GM12878 (cell line): ENCODE results near the gene MED10. TPM values are rescaled to one million over a fixed set of nuclear protein-coding genes. Genes with fewer than 3 reads are reported as not detected.

Experiments
- ATAC-seq: fragments of 200-7000 bp; cut with Tn5 transposase; 3 replicates; pipeline ENCODE4 v1.9.1; 2020; ENCODE audit warnings: mild to moderate bottlenecking, moderate library complexity
- BruUV-seq: library from RNA; stranded (reverse); fragments of 400-500 nt; replicated peaks from 2 replicates; lab custom pipeline; 2021; lab: Mats Ljungman, UMichigan
- CTCF ChIA-PET: fragments of 300-600 bp; sonication (Branson Sonifier 250); formaldehyde crosslinking; extraction: SDS; loops from one replicate; lab custom pipeline; 2021; ENCODE audit warnings: inconsistent platforms; lab: Yijun Ruan, JAX
- POLR2A ChIA-PET: fragments of 350-600 bp; formaldehyde crosslinking; extraction: SDS; loops from one replicate; lab custom pipeline; 2021; ENCODE audit warnings: inconsistent platforms; lab: Charles Lee
- RAD21 ChIA-PET: fragments of 300-600 bp; sonication (Branson Sonifier 250); formaldehyde crosslinking; loops from one replicate; lab custom pipeline; 2023; ENCODE audit warnings: antibody characterized with exemption; ENCODE audit not compliant: unreplicated experiment; lab: Charles Lee
- SMC1A ChIA-PET: fragments of 300-600 bp; sonication (Branson Sonifier 250); formaldehyde crosslinking; loops from one replicate; lab custom pipeline; 2023; ENCODE audit not compliant: unreplicated experiment, uncharacterized antibody; lab: Charles Lee
- DNase-seq: peaks from one replicate; pipeline ENCODE4 v3.0.0-alpha.2; 2011; ENCODE audit warnings: low read depth, low spot score
- FAIRE-seq: peaks from 3 replicates; lab custom pipeline; 2011; peaks lifted over from hg19 to GRCh38; lab: Jason Lieb, UNC
- H2AFZ ChIP-seq: 2 replicates; pipeline ENCODE4 v1.6.0; 2011; ENCODE audit warnings: low read depth, low read length, control low read depth; ENCODE audit not compliant: control insufficient read depth
- H3K27ac ChIP-seq: 2 replicates; pipeline ENCODE4 v1.5.1; 2011; ENCODE audit warnings: control low read depth; ENCODE audit not compliant: control insufficient read depth, insufficient read depth
- H3K27me3 ChIP-seq, 2 experiments: replicated peaks in 1 of 2; 2 replicates each; pipeline versions ENCODE4 v1.6.0 to v1.6.1; 2011; ENCODE audit warnings: low read length in 1 of 2; ENCODE audit not compliant: control insufficient read depth in 2 of 2, insufficient read depth in 2 of 2
- H3K36me3 ChIP-seq, 2 experiments: 2 replicates each; pipeline ENCODE4 v1.5.1; 2011; ENCODE audit warnings: low read length in 1 of 2; ENCODE audit not compliant: control insufficient read depth in 2 of 2, insufficient read depth in 2 of 2
- H3K4me1 ChIP-seq: 2 replicates; pipeline ENCODE4 v1.6.1; 2011; ENCODE audit warnings: mild to moderate bottlenecking, low read length, moderate library complexity, mixed read lengths; ENCODE audit not compliant: control insufficient read depth, insufficient read depth
- H3K4me2 ChIP-seq: 2 replicates; pipeline ENCODE4 v1.6.0; 2011; ENCODE audit warnings: control low read depth; ENCODE audit not compliant: control insufficient read depth, insufficient read depth
- H3K4me3 ChIP-seq: fragments of 200-600 bp; sonication (generic); 2 replicates; pipeline ENCODE4 v1.5.1; 2016
- H3K79me2 ChIP-seq: 2 replicates; pipeline ENCODE4 v1.6.0; 2011; ENCODE audit warnings: low read length; ENCODE audit not compliant: control insufficient read depth, insufficient read depth
- H3K9ac ChIP-seq: 2 replicates; pipeline ENCODE4 v1.8.0; 2011; ENCODE audit warnings: low read length, control low read depth, mixed read lengths; ENCODE audit not compliant: control insufficient read depth, insufficient read depth
- H3K9me3 ChIP-seq: replicated peaks from 3 replicates; pipeline ENCODE4 v1.5.1; 2011; ENCODE audit warnings: mild to moderate bottlenecking, low read length; ENCODE audit not compliant: control insufficient read depth, insufficient read depth
- H4K20me1 ChIP-seq: 2 replicates; pipeline ENCODE4 v1.6.0; 2011; ENCODE audit not compliant: control insufficient read depth, insufficient read depth
- CEBPB ChIP-seq, 2 experiments: fragments of 150-350 bp in 1 of 2; IDR thresholded peaks; 2 replicates each; pipeline ENCODE4 v1.6.1; 2012 to 2014; ENCODE audit warnings: low read depth in 2 of 2, low read length in 2 of 2, borderline replicate concordance in 1 of 2, inconsistent platforms in 1 of 2
- CREB1 ChIP-seq: IDR thresholded peaks from 2 replicates; pipeline ENCODE4 v1.6.1; 2012; ENCODE audit warnings: low read depth, mild to moderate bottlenecking, inconsistent platforms
- ESRRA ChIP-seq: IDR thresholded peaks from 2 replicates; pipeline ENCODE4 v1.6.1; 2012; ENCODE audit warnings: mild to moderate bottlenecking, low read length, improper control_type of control experiment
- ETV6 ChIP-seq, 2 experiments: fragments of 450-650 bp in 1 of 2; IDR thresholded peaks in 1 of 2; conservative IDR thresholded peaks in 1 of 2; 2 replicates each; pipeline ENCODE4 v1.6.1; 2014; ENCODE audit warnings: antibody characterized with exemption in 1 of 2, borderline replicate concordance in 1 of 2, low read depth in 1 of 2, mild to moderate bottlenecking in 1 of 2, moderate library complexity in 1 of 2
- HDAC2 ChIP-seq: fragments of 200-600 bp; sonication (generic); IDR thresholded peaks from 2 replicates; pipeline ENCODE4 v1.6.1; 2017
- MEF2B ChIP-seq: fragments of 450-650 bp; IDR thresholded peaks from 2 replicates; pipeline ENCODE4 v1.6.1; 2018; ENCODE audit warnings: mild to moderate bottlenecking, moderate library complexity; ENCODE audit not compliant: partially characterized antibody, poor library complexity, severe bottlenecking
- NBN ChIP-seq: fragments of 450-650 bp; IDR thresholded peaks from 2 replicates; pipeline ENCODE4 v1.6.1; 2016
- NR2C1 ChIP-seq: fragments of 450-650 bp; IDR thresholded peaks from 2 replicates; pipeline ENCODE4 v1.6.1; 2017; ENCODE audit warnings: antibody characterized with exemption, mild to moderate bottlenecking, moderate library complexity
- POU2F2 ChIP-seq: IDR thresholded peaks from 3 replicates; pipeline ENCODE4 v1.6.1; 2011; ENCODE audit warnings: low read depth, mild to moderate bottlenecking, low read length, borderline replicate concordance
- SMC3 ChIP-seq: IDR thresholded peaks from 2 replicates; pipeline ENCODE4 v1.6.1; 2011; ENCODE audit warnings: low read length, improper control_type of control experiment, borderline replicate concordance
- SREBF2 ChIP-seq: IDR thresholded peaks from 2 replicates; pipeline ENCODE4 v1.6.1; 2012; ENCODE audit warnings: mild to moderate bottlenecking, low read length
- STAT1 ChIP-seq: fragments of 450-650 bp; conservative IDR thresholded peaks from 2 replicates; pipeline ENCODE4 v1.6.1; 2014; ENCODE audit warnings: antibody characterized with exemption, mild to moderate bottlenecking
- TAF1 ChIP-seq: IDR thresholded peaks from 2 replicates; pipeline ENCODE4 v1.6.1; 2011; ENCODE audit warnings: mild to moderate bottlenecking, low read depth, low read length, borderline replicate concordance
- TARDBP ChIP-seq: IDR thresholded peaks from 2 replicates; pipeline ENCODE4 v1.6.1; 2016; ENCODE audit warnings: borderline replicate concordance
- TCF12 ChIP-seq: IDR thresholded peaks from 2 replicates; pipeline ENCODE4 v1.6.1; 2011; ENCODE audit warnings: low read depth, mild to moderate bottlenecking, low read length
- TCF7 ChIP-seq: IDR thresholded peaks from 2 replicates; pipeline ENCODE4 v1.6.1; 2014; ENCODE audit warnings: antibody characterized with exemption, borderline replicate concordance
- WGBS: methylation state at CpG from one replicate; pipeline ENCODE4 v1.1.6; 2016; ENCODE audit warnings: low lambda C conversion rate; ENCODE audit not compliant: insufficient replicate concordance, insufficient coverage; ENCODE audit errors: missing lambda C conversion rate; 5-methylcytosine and 5-hydroxymethylcytosine counted together
- in situ Hi-C: fragments of 300-500 bp; cut with MboI; formaldehyde crosslinking; loops from 9 replicates; pipeline ENCODE4 v1.14.3; 2018; ENCODE audit warnings: mixed read lengths
- intact Hi-C: fragments of 100-400 bp; cut with micrococcal nuclease; formaldehyde crosslinking; loops from one replicate; pipeline ENCODE4 v1.14.2; 2022; ENCODE audit not compliant: unreplicated experiment
- polyA plus RNA-seq, 11 experiments: library from polyadenylated mRNA; depleted of rRNA in 4 of 11; unstranded in 6 of 11; stranded (reverse) in 5 of 11; fragments of >200 nt; fragmentation: Nextera tagmentation in 4 of 11; fragmentation: Illumina TruSeq in 1 of 11; extraction: Ambion mirVana in 4 of 11; extraction: Trizol in 1 of 11; gene quantifications; 1 replicate in 1 of 11; 2 replicates in 10 of 11; pipeline versions ENCODE4 v1.2.1 to v1.2.3, GENCODE V29; 2011 to 2016; ENCODE audit warnings: inconsistent platforms in 2 of 11, missing spikeins in 2 of 11, low read depth in 1 of 11
- total RNA-seq, 4 experiments: library from RNA; depleted of rRNA in 3 of 4; stranded (reverse); fragments of >200 nt in 3 of 4; fragmentation: Illumina TruSeq in 1 of 4; extraction: Trizol in 1 of 4; gene quantifications; 2 replicates each; pipeline versions ENCODE4 v1.2.1 to v1.2.3, GENCODE V29; 2013 to 2021
- TF ChIP-seq, protein P1 (sequence below): fragments of 150-350 bp; IDR thresholded peaks from 2 replicates; pipeline ENCODE4 v1.6.1; 2016; ENCODE audit warnings: low read depth, low read length

Gene MED10
- total and polyA plus RNA-seq, 10 of the 15 experiments (the other 5 are each of a cell fraction or from before 2014, with no cell fraction given): 21.2 to 111 (median 46.6) TPM

DNA sequence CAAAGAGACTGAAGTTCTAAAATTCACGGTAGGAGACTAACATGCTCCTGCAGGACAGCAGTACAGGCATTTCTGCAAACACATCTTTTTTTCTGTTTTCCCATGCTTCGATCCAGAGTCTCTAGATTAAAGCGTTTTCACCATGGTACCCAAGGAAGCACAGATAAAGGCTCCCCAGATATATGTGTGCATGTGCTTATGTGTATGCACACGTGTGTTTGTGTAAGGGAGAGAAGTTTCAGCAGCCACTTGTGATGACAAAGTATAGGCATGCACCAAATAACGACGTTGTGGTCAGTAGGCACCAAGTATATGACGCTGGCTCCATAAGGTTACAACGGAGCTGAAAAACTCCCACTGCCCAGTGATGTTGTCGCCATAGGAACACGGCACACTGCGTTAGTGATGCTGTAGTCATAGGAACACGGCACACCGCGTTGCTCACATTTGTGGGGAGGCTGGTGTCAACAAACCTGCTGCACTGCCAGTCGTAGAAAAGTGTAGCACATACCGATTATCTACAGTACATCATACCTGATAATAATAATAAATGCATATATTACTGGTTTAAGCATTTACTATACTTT lies 21.7 kb downstream of the MED10 start:
- Histone ChIP-seq H3K27ac (no peak overlapping the region), H3K4me1 (peaks cover 4% of the 10 kb centered on the region; the same call in 1 of the 2 replicates), H3K4me2 (no peak overlapping the region), H3K9ac (no peak overlapping the region), H4K20me1 (no peaks in the 10 kb centered on the region), H3K27me3 (no peaks in the 10 kb centered on the region), H3K4me3 (no peak overlapping the region), H2AFZ (no peak overlapping the region), H3K79me2 (no peaks in the 10 kb centered on the region), H3K9me3 (no peaks in the 10 kb centered on the region), H3K36me3 (no peaks in the 10 kb centered on the region; a peak in 1 of 4 replicates)
- BruUV-seq: no TSS peak
- in situ Hi-C loops (no loop called here), intact Hi-C loops (no loop called here)
- no peak for TF ChIP-seq CREB1
- TF ChIP-seq MEF2B: no peak
- TF ChIP-seq TCF7: no peak
- TF ChIP-seq ESRRA: no peak
- no peak for TF ChIP-seq NBN
- TF ChIP-seq SREBF2: no peak
- no peak for TF ChIP-seq HDAC2
- TF ChIP-seq TAF1: no peak
- TF ChIP-seq SMC3: no peak
- no peak for TF ChIP-seq NR2C1
- DNase-seq: no peak
- no peak for FAIRE-seq
- ChIA-PET SMC1A (interaction anchor here (1.0 kb wide), 1 partner anchor 53 kb away, joined by 3 read pairs; no protein-coding TSS in a partner anchor), POLR2A (no interaction called here), CTCF (no interaction called here), RAD21 (no interaction called here)
- ATAC-seq: no peak
- 93% methylated on average over 16 of the region's 16 CpGs for whole genome bisulfite sequencing

DNA sequence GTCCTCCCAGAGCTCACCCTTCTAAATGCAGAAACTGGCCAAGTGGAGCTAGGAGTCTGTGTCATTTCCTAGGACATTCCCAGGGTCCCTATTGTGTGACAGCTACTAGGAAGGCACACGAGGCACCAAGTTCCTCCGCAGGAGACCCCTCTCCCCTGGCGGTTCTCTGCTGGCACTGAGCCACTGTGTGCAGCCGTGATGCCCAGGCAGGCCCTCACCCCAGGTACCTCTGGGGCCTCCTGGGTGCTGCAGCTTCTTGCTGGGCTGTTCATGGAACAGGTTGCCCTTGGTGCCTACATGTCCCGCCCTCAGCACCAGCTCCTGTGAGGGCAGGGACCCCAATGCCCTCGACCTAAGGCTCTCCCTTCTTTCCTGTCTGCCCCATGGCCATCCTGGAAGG lies 23.1 kb downstream of the MED10 start:
- DNase-seq (no peak), FAIRE-seq (no peak), ATAC-seq (no peak)
- Histone ChIP-seq H3K9me3 (no peaks in the 10 kb centered on the region), H3K27ac (no peak overlapping the region), H3K36me3 (no peaks in the 10 kb centered on the region), H3K79me2 (no peaks in the 10 kb centered on the region), H3K9ac (no peak overlapping the region), H3K4me1 (peaks cover 3% of the 10 kb centered on the region; the same call in 1 of the 2 replicates), H2AFZ (no peak overlapping the region), H4K20me1 (no peaks in the 10 kb centered on the region), H3K27me3 (no peaks in the 10 kb centered on the region), H3K4me3 (no peak overlapping the region), H3K4me2 (no peak overlapping the region)
- ChIA-PET RAD21 (no interaction called here), CTCF (interaction anchor here (1.3 kb wide), 1 partner anchor 11 kb away, joined by 4 read pairs; no protein-coding TSS in a partner anchor), SMC1A (no interaction called here), POLR2A (no interaction called here)
- BruUV-seq: no TSS peak
- intact Hi-C loops: no loop called here
- WGBS: 45% methylated on average over 6 of the region's 6 CpGs
- in situ Hi-C loops: no loop called here
- TF ChIP-seq TARDBP (no peak), STAT1 (no peak), TCF12 (no peak), CEBPB (IDR thresholded peaks at IDR 0.05; ENCODE audit: borderline replicate concordance in 1 of 2, low read depth in 2 of 2, low read length in 2 of 2) (no peak), ETV6 (conservative IDR thresholded peaks at IDR 0.05 in 1 of 2, IDR thresholded peaks at IDR 0.05 in 1 of 2; ENCODE audit: borderline replicate concordance in 1 of 2, low read depth in 1 of 2) (no peak), POU2F2 (no peak)
- TF ChIP-seq, protein P1, sequence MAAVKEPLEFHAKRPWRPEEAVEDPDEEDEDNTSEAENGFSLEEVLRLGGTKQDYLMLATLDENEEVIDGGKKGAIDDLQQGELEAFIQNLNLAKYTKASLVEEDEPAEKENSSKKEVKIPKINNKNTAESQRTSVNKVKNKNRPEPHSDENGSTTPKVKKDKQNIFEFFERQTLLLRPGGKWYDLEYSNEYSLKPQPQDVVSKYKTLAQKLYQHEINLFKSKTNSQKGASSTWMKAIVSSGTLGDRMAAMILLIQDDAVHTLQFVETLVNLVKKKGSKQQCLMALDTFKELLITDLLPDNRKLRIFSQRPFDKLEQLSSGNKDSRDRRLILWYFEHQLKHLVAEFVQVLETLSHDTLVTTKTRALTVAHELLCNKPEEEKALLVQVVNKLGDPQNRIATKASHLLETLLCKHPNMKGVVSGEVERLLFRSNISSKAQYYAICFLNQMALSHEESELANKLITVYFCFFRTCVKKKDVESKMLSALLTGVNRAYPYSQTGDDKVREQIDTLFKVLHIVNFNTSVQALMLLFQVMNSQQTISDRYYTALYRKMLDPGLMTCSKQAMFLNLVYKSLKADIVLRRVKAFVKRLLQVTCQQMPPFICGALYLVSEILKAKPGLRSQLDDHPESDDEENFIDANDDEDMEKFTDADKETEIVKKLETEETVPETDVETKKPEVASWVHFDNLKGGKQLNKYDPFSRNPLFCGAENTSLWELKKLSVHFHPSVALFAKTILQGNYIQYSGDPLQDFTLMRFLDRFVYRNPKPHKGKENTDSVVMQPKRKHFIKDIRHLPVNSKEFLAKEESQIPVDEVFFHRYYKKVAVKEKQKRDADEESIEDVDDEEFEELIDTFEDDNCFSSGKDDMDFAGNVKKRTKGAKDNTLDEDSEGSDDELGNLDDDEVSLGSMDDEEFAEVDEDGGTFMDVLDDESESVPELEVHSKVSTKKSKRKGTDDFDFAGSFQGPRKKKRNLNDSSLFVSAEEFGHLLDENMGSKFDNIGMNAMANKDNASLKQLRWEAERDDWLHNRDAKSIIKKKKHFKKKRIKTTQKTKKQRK: no peak
